ENCODE results near the gene ZSWIM6. TPM values are rescaled to one million over a fixed set of nuclear protein-coding genes. Genes with fewer than 3 reads are reported as not detected.
A peak's percentile ranks its signal among the peaks of the same experiment; 100 is the strongest.

Gene ZSWIM6
- total RNA-seq, 1 donor from 2014 or later: 20.3 TPM

GRCh38 chr5:61398440-61398839, 66.4 kb downstream of the ZSWIM6 start:
- TF ChIP-seq CTCF (IDR thresholded peaks at IDR 0.05): no peak
- Mint-ChIP-seq H3K27ac (ENCODE audit: unreplicated experiment) (no peak overlapping the region), H3K9me3 (ENCODE audit: low read depth) (no peaks in the 10 kb centered on the region), H3K36me3 (ENCODE audit: low read depth) (no peaks in the 10 kb centered on the region), H3K27me3 (ENCODE audit: low read depth) (no peaks in the 10 kb centered on the region), H3K4me1 (ENCODE audit: low read depth) (peaks cover 66% of the 10 kb centered on the region), H3K4me3 (ENCODE audit: unreplicated experiment) (no peak overlapping the region)
- DNase-seq (ENCODE audit: low spot score): no peak

- H3K27ac Mint-ChIP-seq (ENCODE audit: unreplicated experiment): no peak overlapping the region
- H3K9me3 Mint-ChIP-seq (ENCODE audit: low read depth): no peaks in the 10 kb centered on the region
These were observed 67.6 kb downstream of the ZSWIM6 start for GRCh38 chr5:61399679-61400078.

GRCh38 chr5:61401726-61402125, 69.7 kb downstream of the ZSWIM6 start:
- Mint-ChIP-seq H3K27ac (ENCODE audit: unreplicated experiment) (peak overlapping the region; percentile 45), H3K4me1 (ENCODE audit: low read depth) (peaks cover 71% of the 10 kb centered on the region), H3K36me3 (ENCODE audit: low read depth) (no peaks in the 10 kb centered on the region), H3K27me3 (ENCODE audit: low read depth) (no peaks in the 10 kb centered on the region), H3K9me3 (ENCODE audit: low read depth) (no peaks in the 10 kb centered on the region), H3K4me3 (ENCODE audit: unreplicated experiment) (no peak overlapping the region)
- no peak for TF ChIP-seq CTCF (IDR thresholded peaks at IDR 0.05)
- DNase-seq (ENCODE audit: low spot score): no peak

More at GRCh38 chr5:61399679-61400078, 67.6 kb downstream of the ZSWIM6 start:
- TF ChIP-seq CTCF (IDR thresholded peaks at IDR 0.05): no peak
- Mint-ChIP-seq H3K27me3 (ENCODE audit: low read depth) (no peaks in the 10 kb centered on the region), H3K4me1 (ENCODE audit: low read depth) (peaks cover 72% of the 10 kb centered on the region), H3K36me3 (ENCODE audit: low read depth) (no peaks in the 10 kb centered on the region), H3K4me3 (ENCODE audit: unreplicated experiment) (no peak overlapping the region)
- no peak for DNase-seq (ENCODE audit: low spot score)

GRCh38 chr5:61402244-61402823, 70.3 kb downstream of the ZSWIM6 start:
- no peaks in the 10 kb centered on the region for H3K9me3 Mint-ChIP-seq (ENCODE audit: low read depth)
- TF ChIP-seq CTCF (IDR thresholded peaks at IDR 0.05): no peak
- no peak for DNase-seq (ENCODE audit: low spot score)
- H3K27me3 Mint-ChIP-seq (ENCODE audit: low read depth): no peaks in the 10 kb centered on the region
- H3K4me3 Mint-ChIP-seq (ENCODE audit: unreplicated experiment): no peak overlapping the region
- peak overlapping the region; percentile 45 for H3K27ac Mint-ChIP-seq (ENCODE audit: unreplicated experiment)
- H3K36me3 Mint-ChIP-seq (ENCODE audit: low read depth): no peaks in the 10 kb centered on the region
- H3K4me1 Mint-ChIP-seq (ENCODE audit: low read depth): peaks cover 69% of the 10 kb centered on the region

- Mint-ChIP-seq H3K4me3 (ENCODE audit: unreplicated experiment) (no peak overlapping the region), H3K27ac (ENCODE audit: unreplicated experiment) (peak overlapping the region; percentile 57), H3K27me3 (ENCODE audit: low read depth) (no peaks in the 10 kb centered on the region), H3K9me3 (ENCODE audit: low read depth) (no peaks in the 10 kb centered on the region), H3K36me3 (ENCODE audit: low read depth) (no peaks in the 10 kb centered on the region), H3K4me1 (ENCODE audit: low read depth) (peaks cover 69% of the 10 kb centered on the region)
- no peak for DNase-seq (ENCODE audit: low spot score)
- no peak for TF ChIP-seq CTCF (IDR thresholded peaks at IDR 0.05)
These were observed 71.2 kb downstream of the ZSWIM6 start for GRCh38 chr5:61402970-61403900.

Measured in chondrocyte (in vitro differentiated cells).